NCI-H2171 treated with DMSO at 0.1 percent for 48 hours (cell line): ENCODE results near the gene RAB35.

Experiments used
- DNase-seq: peaks from one replicate; lab custom pipeline; 2025; lab: John Stamatoyannopoulos, UW

RAB35 gene

DNA sequence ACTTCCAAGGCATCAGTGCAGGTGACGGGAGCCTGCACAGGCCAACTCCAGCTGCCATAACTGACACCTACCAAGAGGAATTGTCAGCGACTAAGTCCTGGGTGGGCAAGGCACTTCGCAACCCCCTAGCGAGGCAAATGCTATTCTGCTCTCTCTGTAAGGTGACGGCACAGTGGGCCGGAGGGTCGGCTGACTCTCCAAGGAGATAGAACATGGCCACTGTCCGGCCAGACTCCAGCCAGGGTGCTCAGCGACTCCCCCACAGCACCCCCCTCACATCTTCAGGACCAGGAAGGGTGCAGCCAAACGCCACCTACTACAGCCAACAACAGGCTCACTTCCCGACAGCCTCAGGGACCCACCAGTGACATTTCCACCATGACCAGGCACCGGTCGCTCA, 13.2 kb downstream of the RAB35 start:
- DNase-seq = no peak

DNA sequence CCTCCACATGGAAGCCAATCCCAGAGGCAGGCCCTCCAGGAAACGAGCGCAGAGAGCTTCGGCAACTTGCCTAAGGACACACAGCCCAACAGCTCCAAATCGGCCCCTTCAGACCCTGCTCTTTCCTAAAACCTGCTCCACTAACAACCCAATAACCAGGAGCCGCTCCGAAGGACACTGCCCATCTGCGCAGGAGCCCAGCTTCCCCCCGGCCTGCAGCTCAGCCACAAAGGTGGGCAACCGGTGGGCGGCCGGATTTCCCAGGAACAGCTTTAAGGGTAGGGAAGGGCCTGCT, 13.6 kb downstream of the RAB35 start:
- DNase-seq = no peak

DNA sequence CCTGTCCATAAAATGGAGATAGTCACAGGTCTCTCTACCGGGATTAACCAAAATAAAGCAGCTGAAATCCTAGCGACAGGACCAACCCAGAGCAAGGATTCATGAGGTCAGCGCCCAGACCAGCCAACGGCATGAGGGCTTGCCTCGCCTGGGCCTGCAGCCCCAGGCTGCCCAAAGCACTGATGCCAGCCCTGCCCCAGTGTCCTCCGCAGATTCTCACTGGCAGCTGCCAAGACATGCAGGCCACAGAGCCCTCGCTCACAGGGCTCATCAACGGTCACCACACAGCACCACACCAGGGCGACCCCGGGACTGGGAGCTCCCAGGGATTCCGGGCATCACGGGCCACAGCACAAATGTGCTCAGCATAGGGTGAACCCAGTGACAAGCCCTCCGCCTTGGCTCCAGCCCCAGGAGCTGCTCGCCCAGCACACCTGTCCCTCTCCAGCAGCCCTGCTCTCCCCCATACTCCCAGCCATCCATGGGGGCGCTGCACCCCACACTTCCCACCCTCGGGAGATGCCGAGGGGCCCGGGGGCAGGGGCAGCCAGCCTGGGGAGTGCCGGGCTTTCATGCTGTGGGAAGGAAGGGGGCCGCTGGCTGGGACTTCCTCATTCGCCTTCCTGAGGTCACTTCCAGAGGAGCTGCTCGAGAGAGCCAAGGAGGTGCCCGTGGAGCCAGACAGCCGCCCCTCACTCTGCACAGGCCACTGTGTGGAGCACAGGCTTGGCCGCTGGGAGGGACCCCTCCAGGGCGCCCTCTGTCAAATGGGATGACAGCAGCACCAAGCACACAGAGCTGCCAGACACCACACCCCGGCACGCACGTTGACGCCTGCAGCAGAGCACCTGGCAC, 14.1 kb downstream of the RAB35 start:
- DNase-seq = no peak

DNA sequence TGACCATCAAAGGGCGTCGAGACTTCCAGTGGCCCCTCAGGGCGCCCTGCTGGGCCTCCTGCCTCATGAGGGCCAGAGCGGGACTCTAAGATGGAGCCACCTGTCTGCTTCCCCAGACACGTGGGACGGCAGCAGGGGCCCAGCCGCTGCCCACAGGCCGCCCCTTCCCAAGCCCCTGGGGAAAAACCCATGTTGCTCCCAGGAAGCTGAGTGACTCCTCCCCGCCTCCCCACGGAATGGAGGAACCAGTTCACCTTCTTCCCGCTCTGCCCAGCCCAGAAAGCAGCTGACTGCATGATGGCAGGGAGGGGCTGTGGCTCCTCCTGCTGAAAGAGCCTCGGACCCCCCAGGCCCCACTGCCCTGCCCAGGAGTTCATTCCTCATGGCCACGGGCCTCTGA, 14.9 kb downstream of the RAB35 start:
- DNase-seq = no peak

DNA sequence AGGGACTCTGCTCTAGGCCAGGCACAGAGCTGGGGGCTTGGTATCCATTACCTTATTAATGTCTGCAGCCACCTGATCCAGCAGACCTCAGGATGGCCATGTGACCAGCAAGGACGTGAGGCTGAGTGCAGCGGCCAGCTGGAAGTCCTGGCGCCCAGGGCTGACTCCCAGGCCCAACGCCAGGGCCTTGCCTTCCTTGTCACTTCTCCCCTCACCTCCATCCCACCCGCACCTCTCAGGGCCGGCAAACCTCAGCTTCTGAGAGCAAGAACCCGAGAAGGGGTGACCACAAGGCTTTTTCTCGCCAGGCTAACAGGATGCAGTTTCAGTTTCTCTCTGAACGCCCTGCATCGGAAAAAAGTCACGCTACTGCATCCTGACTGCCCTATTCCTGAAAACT, 15.4 kb downstream of the RAB35 start:
- DNase-seq = no peak

DNA sequence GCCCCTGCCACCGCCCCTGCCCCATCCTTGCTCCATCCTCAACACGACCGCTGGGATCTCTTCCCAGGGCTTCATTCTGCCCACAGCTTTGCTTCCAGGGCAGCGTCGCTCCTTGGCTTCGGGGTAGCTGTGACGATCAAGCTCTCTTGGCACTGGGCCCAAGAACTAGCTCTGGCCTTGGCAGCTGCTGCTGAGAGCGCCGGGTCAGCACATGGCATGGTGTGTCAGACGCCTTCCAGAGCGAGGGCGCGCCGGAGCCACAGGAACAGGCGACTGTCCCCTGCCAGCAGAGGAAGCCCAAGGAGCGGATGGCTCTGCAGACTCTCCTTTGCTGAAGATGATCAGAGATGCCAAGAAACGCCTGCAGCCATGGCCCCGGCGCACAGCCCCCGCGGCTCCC, 15.9 kb downstream of the RAB35 start:
- no peak for DNase-seq

DNA sequence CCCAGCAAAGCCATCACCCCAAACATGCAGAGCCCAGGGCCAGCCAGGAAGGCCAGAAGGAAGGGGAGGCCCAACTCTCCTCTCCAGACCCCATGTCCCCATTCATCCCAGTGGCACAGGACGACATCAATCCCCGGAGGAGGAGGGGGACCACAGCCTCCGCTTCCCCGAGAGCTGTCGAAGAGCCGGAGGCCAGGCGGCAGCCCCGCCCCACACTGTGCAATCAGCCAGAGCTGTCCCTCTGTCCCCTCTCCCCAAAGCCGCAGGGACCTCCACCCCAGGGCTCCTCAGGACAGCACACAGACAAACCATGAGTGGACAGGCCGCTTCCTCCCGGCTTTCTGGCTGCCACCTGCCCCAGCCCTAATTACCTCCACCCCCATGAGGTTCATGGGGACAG, 16.8 kb downstream of the RAB35 start:
- DNase-seq = no peak

DNA sequence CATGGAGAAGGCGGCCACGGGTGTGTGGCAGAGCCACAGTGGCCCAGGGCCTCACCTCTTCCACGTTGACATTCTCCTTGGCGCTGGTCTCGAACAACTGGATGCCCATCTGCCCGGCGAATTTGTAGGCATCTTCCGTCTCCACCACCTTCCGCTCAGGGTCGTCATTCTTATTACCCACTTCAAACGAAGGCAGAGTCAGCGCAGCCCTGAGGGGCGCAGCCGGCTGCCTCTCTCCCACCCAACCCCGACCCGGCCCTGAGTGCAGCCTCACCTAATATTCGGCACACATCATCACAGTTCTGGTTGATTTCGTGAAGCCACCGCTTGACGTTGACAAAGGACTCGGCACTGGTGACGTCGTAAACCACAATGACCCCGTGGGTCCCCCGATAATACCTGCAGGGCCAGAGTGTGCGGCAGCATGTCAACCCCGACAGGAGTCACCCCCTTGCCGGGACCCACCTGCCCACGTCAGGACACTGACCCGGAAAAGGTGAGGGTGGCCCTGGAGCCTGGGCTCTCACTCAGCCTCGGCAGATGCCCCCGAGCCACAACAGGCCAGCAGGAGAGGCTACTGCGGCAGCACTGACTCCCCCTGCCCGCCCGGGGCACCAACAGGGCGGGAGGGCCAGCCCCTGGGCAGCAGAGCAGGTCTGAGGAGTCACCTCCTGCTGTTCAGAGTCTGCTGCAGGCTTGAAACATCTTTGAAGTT, 17.6 kb downstream of the RAB35 start:
- DNase-seq = no peak

DNA sequence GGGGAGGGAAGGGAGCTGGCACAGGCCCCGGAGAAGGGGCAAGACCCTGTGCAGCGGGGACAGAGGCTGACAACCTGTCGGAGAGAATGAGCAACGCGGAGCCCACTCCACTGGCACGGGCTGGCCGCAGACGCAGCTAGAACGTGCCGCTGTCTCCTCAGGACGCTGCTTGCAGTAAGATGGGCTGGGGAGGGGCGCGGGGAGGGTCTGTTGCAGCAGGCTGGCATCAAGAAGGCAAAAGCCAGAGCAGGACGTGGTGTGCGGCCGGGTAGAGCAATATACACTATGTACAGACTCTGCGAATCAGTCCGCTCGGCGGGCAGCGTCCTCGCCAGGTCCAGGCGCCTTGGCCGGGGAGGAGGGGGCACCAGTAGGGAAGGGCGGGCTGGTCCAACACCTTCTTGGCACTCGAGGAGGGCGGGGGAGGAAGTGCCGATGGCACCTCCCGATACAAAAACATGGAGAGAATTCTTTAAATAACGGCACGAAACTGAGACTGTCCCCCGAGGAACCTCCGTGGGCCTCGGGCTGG, 19.8 kb downstream of the RAB35 start:
- DNase-seq = no peak

DNA sequence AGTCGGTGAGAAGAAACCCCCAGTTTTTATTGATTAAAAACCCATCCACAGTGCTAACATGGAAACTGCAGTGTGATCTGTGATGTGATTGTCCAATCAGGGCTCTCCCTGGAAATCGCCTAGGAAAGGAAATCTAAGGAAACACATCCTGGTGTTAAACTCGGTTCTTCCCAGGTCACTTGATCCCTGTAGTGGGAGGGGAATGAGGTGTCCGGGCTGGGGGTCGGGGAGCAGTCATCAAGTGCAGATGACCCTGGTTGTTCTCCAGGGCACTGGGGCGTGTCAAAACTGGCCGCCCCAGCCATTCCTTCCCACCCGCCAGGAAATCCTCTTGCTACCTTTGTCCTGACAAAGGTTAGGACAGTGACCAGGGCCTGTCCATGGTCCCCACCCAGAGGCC, 20.8 kb downstream of the RAB35 start:
- no peak for DNase-seq

DNA sequence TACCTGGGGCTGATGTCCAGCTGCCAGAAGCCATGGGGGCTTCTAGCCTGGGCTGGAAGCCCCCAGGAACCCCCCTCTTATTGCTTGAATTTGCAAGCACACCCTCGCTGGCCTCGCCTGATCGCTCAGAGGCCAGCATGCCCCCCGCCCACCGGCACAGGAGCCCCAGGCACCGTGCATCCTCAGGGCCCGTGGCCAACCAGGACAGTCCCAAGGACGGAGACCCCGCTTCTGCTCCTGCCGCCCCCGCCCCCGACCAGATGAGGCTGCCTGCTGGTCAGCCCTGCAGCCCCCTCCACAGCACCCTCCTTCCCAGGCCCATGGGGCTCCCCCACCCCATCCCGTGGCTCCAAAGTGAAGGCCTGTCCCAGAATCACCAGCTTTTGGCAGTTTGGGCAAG, 21.2 kb downstream of the RAB35 start:
- DNase-seq = no peak

DNA sequence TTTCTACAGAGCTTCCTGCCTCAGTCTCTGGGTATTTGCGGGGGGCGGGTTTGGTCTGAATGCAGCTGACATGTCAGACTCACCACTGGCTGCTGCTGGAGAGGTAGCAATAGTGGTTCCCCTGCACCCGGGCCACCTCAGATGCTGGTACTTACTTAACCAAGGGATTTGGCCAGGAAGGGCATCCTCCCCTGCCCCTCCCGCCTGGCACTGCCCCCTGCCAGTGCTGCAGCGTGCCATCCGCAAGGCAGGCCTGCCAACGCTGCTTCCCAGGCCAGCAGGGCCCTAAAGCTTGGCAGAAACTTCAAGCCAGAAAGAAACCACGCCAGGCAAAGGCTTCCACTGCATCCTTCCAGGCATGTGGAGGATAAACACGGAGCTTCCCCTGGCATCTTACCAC, 22.1 kb downstream of the RAB35 start:
- no peak for DNase-seq

DNA sequence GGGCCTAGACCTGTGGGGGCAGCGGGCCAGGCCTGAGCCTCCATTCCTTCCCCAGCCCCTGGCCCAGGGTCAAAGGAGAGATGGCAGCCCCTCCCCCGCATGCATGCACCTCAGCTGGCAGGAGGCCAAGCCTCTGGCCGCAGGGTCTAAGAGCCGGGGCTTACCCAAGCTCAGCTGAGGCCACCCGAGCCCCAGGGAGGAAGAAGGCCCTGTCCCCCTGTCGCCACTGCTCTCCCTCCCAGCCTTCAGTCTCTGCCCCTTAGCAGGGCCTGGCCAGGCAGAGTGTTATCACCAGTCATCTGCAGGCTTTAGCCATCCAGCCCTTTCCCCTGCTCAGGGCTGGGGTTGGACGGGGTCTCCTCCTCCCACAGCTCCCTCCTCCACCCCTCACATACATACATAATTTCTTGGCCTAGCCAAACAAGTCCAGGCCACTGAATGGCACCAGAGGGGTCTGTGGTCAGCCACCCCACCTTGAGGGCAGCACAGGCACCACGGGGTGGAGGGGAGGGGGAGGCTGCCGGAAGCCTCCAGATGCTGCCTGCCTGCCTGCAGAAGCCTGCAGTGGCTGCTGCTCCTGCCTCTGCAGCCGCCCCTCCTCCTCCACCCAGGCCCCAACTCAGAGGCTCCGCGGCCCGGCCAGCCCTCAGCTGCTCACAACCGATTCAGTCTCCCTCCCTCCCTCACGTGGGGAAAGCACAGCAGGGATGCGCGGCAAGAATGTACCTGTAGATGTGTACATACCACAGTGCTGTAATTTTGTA, 22.8 kb downstream of the RAB35 start:
- DNase-seq = peak; percentile 34

DNA sequence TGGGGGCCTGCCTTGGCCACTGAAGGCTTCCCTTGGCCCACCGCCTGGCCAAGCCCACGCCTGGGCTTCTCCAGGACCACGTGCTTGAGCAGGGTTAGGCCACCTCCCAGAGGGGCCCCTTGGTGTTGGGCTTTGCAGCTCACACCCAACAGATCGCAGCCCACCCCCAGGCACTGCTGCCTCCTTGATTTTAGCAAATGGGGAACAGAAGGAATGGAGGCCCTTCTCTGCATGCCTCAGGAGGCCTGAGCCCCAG, 23.3 kb downstream of the RAB35 start:
- DNase-seq = no peak

DNA sequence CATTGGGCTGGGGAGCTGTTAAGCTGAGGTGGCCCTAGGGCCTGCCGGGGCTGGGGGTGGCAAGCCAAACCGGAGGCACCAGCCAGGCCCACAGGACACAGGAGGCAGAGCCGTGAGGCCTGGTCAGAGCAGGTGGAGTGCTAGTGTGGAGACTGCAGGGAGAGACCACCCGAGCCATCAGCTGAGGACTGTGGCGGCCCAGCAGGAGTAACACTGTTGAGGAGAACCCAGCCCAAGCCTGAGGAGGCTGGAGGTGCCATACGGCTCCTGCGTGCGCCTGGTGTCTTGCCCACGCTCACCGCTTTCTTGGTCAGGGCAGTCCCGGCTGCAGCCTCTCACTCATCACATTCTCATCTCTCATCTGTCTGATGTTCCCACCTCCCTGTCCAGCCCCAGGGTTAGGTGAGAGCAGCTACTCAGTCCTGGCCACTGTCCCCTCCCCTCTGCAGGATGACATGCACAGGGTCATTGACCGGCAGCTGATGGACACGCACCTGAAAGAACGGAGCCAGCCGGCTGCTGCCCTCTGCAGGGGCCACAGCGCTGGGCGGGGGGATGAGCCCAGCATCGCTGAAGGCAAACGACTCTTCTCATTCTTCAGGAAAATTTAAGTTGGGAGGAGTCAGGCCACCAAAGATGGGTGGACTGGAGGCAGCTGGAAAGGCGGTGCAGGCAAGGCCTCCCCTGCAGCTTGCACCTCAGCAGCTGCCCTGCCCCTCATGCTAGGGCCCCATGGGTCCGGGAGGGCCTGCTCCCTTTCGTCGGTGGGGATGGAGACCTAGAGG, 23.8 kb downstream of the RAB35 start:
- no peak for DNase-seq

DNA sequence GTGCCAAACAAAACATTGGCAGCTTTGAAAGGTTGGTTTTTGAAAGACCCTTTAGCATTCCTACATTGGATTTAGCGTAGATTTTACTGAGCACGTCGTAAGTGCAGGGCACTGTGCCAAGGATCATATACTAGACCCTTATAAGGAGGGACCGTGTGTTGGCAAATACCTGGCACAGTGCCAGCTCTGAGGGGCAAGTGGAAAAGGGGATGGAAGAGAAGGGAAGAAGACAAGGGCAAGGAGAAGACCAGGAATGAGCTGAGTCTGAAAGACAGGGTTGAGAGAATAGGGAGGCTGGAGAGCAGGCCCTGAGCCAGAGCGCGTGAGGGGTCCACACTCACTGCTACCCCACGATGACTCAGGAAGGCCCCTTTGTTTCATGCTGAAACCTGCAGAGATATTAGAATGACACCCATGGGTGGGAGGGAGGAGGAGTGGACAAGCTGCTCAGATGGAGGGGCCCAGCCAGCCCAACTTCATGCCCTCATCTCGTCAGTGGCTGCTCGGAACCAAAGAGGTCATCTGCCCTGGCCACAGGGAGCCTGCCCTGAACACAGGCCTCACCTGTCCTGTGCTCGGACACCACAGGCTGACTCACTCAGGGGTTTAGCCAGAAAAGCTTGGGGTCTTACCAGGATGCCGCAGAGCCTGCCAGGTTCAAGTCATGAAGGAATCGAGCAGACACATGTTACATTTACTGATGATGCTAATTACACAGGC, 25.0 kb downstream of the RAB35 start:
- DNase-seq = no peak

DNA sequence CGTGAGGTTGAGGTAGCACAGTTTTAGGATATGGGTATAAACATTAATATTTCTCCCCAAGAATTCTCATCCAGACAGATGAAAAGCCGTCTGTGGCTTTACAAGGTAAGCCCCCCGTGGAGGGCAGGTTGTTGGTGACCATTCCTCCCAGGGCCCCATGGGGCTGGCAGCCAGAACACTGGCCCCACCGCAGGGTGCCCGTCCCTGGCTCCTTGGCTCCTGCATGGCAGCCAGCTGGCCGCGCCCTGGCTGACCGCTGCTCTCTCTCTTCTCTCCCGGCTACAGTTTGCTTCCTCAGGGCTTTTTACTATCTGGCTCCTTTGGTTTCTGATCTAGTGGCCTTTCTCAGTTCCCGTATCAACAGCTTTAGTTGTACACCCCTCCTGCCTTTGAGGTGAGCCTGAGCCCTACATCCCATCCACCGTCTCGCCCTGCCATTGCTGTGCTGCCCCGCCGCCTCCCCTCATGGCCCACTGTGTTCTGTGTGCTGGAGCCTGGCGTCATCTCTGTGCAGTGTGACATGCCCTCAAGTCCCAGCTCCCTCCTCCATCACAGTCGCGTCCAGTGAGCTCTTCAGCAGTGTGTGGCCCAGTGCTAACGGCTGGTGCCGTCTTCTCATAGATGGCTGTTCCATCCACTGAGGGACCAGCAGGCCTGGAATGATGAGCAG, 25.8 kb downstream of the RAB35 start:
- DNase-seq = no peak

DNA sequence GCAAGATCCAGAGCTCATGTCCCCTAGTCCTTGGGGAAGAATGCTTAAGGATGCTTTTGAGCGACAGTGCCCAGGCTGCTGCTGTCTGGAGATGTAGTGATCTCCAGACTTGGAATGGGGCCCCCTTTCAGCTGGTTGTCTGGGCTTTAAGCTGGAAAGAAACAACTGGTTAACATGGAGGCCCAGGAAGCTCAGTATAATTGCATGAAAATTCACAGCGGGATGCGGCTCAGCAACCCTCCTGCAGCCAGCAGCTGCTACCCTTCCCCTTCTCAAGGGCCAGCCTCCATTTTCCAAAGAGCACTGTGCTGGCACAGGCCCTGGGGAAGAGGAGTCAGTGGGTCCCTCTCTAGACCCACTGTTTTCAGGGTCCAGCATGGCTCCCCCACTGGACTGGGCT, 26.3 kb downstream of the RAB35 start:
- DNase-seq = no peak

DNA sequence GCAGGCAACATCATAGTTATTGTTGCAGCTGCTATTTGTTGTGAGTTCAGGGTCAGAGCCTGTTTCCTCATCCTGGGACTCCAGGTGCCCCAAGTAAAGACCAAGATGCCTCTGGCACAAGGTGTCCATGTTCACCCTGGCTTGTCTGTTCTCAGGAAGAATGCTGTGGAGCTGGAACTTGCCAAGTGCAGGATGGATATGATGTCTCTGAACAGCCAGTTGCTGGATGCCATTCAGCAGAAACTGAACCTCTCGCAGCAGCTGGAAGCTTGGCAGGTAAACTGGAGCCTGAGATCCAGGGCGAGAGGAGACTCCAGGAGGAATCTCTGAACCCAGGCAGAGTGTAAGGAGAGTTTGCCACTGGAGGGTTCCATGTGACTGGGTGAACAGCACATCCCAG, 26.8 kb downstream of the RAB35 start:
- no peak for DNase-seq

DNA sequence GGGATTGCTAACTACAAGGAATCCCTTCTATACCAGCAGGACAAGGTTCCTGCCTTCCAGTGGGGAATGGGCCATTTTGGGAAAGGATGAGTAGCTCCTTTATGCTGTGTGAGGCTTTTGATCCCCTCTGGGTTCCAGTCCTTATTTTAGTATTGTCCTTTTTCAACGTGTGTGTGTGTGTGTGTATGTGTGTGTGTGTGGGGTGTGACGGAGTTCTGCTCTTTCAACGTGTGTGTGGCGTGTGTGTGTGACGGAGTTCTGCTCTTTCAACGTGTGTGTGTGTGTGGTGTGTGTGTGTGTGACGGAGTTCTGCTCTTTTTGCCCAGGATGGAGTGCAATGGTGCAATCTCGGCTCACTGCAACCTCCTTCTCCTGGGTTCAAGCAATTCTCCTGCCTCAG, 27.4 kb downstream of the RAB35 start:
- DNase-seq = no peak
